ENCODE results near the gene FCMR. TPM values are rescaled to one million over a fixed set of nuclear protein-coding genes. Genes with fewer than 3 reads are reported as not detected.

The FCMR gene
- polyA plus RNA-seq, 3 donors = 1.9 to 3.0 (median 2.2) TPM

DNA sequence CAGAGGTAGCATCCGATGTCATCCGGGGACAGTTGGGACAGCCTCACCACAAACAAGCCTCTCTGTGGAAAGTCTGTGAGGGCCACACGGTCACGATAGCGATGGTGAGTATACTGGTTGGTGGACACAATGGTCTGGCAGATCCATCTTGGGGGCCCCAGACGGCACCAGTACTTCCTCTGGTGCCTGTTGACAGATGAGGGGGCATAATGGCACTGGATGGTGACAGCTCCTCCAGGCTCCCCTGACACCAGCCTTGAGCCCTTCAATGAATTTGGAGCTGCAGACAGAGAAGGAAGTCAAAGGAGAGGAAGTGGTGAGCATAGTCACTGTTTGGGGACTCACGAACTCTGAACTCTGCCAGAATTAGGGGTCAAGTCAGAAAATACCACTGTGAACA lies 40.5 kb upstream of the FCMR start:
- no peaks in the 10 kb centered on the region for H3K9me3 ChIP-seq (replicated peaks in 1 of 2; ENCODE audit: control insufficient read depth in 1 of 2, insufficient read depth in 1 of 2, low read length in 2 of 2)
- H3K36me3 ChIP-seq (replicated peaks in 1 of 2; ENCODE audit: control insufficient read depth in 1 of 2, insufficient read depth in 2 of 2, low read length in 2 of 2) = no peaks in the 10 kb centered on the region
- peaks cover 28 to 33% (median 32%) of the 10 kb centered on the region in 3 donors for H3K27me3 Mint-ChIP-seq (ENCODE audit: low read depth in 3 of 3)
- peak; percentile 57 to 73 (median 63) for DNase-seq
- peaks cover 38 to 49% of the 10 kb centered on the region in 2 donors for H3K4me1 ChIP-seq (ENCODE audit: control insufficient read depth in 1 of 2, insufficient read depth in 2 of 2, low read length in 2 of 2)
- H4K20me1 ChIP-seq (ENCODE audit: insufficient read depth, low read length) = peaks cover 4% of the 10 kb centered on the region
- intact Hi-C loops (cut with micrococcal nuclease) = loop anchor here in 1 of 2 donors (10.0 kb wide), 1 partner anchor 227 kb away; no protein-coding TSS in a partner anchor
- H3K4me3 Mint-ChIP-seq = peak overlapping the region in 1 of 2 donors; percentile 72
- H3K36me3 Mint-ChIP-seq = peaks cover 0 to 5% of the 10 kb centered on the region in 2 donors
- peak overlapping the region; percentile 51 for H3K4me2 ChIP-seq (replicated peaks; ENCODE audit: extremely low read depth, low read length, poor library complexity, severe bottlenecking)
- no peak overlapping the region for H3K27ac ChIP-seq (ENCODE audit: low read depth in 1 of 2, low read length in 2 of 2)
- no peaks in the 10 kb centered on the region for H3K27me3 ChIP-seq (ENCODE audit: control insufficient read depth in 2 of 2, insufficient read depth in 2 of 2, low read length in 2 of 2)
- H2AFZ ChIP-seq (ENCODE audit: insufficient read depth, low read depth, low read length, poor library complexity, severe bottlenecking) = no peak overlapping the region
- TF ChIP-seq, protein P1, sequence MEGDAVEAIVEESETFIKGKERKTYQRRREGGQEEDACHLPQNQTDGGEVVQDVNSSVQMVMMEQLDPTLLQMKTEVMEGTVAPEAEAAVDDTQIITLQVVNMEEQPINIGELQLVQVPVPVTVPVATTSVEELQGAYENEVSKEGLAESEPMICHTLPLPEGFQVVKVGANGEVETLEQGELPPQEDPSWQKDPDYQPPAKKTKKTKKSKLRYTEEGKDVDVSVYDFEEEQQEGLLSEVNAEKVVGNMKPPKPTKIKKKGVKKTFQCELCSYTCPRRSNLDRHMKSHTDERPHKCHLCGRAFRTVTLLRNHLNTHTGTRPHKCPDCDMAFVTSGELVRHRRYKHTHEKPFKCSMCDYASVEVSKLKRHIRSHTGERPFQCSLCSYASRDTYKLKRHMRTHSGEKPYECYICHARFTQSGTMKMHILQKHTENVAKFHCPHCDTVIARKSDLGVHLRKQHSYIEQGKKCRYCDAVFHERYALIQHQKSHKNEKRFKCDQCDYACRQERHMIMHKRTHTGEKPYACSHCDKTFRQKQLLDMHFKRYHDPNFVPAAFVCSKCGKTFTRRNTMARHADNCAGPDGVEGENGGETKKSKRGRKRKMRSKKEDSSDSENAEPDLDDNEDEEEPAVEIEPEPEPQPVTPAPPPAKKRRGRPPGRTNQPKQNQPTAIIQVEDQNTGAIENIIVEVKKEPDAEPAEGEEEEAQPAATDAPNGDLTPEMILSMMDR (IDR thresholded peaks at IDR 0.05) = no peak
- H3K4me1 Mint-ChIP-seq = peaks cover 38% of the 10 kb centered on the region
- H3K27ac Mint-ChIP-seq = peak overlapping the region in 6 of 7 donors; percentile 16 to 78 (median 46)
- H3K4me3 ChIP-seq (replicated peaks in 1 of 3; ENCODE audit: low read depth in 2 of 3, low read length in 3 of 3) = peak overlapping the region in 1 of 3 experiments; percentile 45
- WGBS (ENCODE audit: insufficient coverage) = 23% methylated on average over 7 of the region's 7 CpGs
- H3K9me3 Mint-ChIP-seq = peaks cover 0 to 4% (median 0%) of the 10 kb centered on the region in 7 donors
- no peaks in the 10 kb centered on the region for H3K79me2 ChIP-seq (ENCODE audit: insufficient read depth, low read length)
- H3K9ac ChIP-seq (ENCODE audit: insufficient read depth, low read length, poor library complexity, severe bottlenecking) = no peak overlapping the region

GRCh38 chr1:206961668-206962067 lies 39.9 kb upstream of the FCMR start:
- no peak overlapping the region for H3K27ac ChIP-seq (ENCODE audit: low read depth in 1 of 2, low read length in 2 of 2)
- Mint-ChIP-seq H3K9me3 (peaks cover 0 to 4% (median 0%) of the 10 kb centered on the region in 7 donors), H3K4me3 (peak overlapping the region in 1 of 2 donors; percentile 72), H3K27ac (no peak overlapping the region), H3K27me3 (ENCODE audit: low read depth in 3 of 3) (peaks cover 29 to 34% (median 33%) of the 10 kb centered on the region in 3 donors), H3K4me1 (peaks cover 32% of the 10 kb centered on the region), H3K36me3 (peaks cover 0 to 6% of the 10 kb centered on the region in 2 donors)
- TF ChIP-seq, protein P1 (IDR thresholded peaks at IDR 0.05) = no peak
- intact Hi-C loops (cut with micrococcal nuclease) = loop anchor here in 1 of 2 donors (10.0 kb wide), 1 partner anchor 227 kb away; no protein-coding TSS in a partner anchor
- WGBS (ENCODE audit: insufficient coverage) = 93% methylated on average over 3 of the region's 3 CpGs
- no peak for DNase-seq
- peaks cover 4% of the 10 kb centered on the region for H4K20me1 ChIP-seq (ENCODE audit: insufficient read depth, low read length)
- H3K4me1 ChIP-seq (ENCODE audit: control insufficient read depth in 1 of 2, insufficient read depth in 2 of 2, low read length in 2 of 2) = peaks cover 32 to 43% of the 10 kb centered on the region in 2 donors
- peak overlapping the region in 1 of 3 experiments; percentile 45 for H3K4me3 ChIP-seq (replicated peaks in 1 of 3; ENCODE audit: low read depth in 2 of 3, low read length in 3 of 3)
- no peak overlapping the region for H3K9ac ChIP-seq (ENCODE audit: insufficient read depth, low read length, poor library complexity, severe bottlenecking)
- peak overlapping the region; percentile 51 for H3K4me2 ChIP-seq (replicated peaks; ENCODE audit: extremely low read depth, low read length, poor library complexity, severe bottlenecking)
- no peaks in the 10 kb centered on the region for H3K9me3 ChIP-seq (replicated peaks in 1 of 2; ENCODE audit: control insufficient read depth in 1 of 2, insufficient read depth in 1 of 2, low read length in 2 of 2)
- no peak overlapping the region for H2AFZ ChIP-seq (ENCODE audit: insufficient read depth, low read depth, low read length, poor library complexity, severe bottlenecking)
- no peaks in the 10 kb centered on the region for H3K79me2 ChIP-seq (ENCODE audit: insufficient read depth, low read length)
- H3K27me3 ChIP-seq (ENCODE audit: control insufficient read depth in 2 of 2, insufficient read depth in 2 of 2, low read length in 2 of 2) = no peaks in the 10 kb centered on the region
- no peaks in the 10 kb centered on the region for H3K36me3 ChIP-seq (replicated peaks in 1 of 2; ENCODE audit: control insufficient read depth in 1 of 2, insufficient read depth in 2 of 2, low read length in 2 of 2)

Data from CD14-positive monocyte (primary cell).